Vagina (tissue), 2 donors: ENCODE results near the gene SETD5.

Experiments
- POLR2AphosphoS5 ChIP-seq, 2 donors: sonication (generic); formaldehyde crosslinking; IDR thresholded peaks; one replicate each; pipeline ENCODE4 v1.9.0; 2017; ENCODE audit warnings: antibody characterized with exemption in 2 of 2, mild to moderate bottlenecking in 2 of 2, low read depth in 1 of 2; ENCODE audit not compliant: insufficient read depth in 1 of 2
- TF ChIP-seq, protein P1 (sequence below), 3 experiments: fragments of 450-650 bp in 2 of 3; fragments of 200-600 bp in 1 of 3; sonication (generic) in 1 of 3; IDR thresholded peaks; one replicate each; pipeline ENCODE4 v1.5.1; 2017 to 2019; ENCODE audit warnings: antibody characterized with exemption in 3 of 3, mild to moderate bottlenecking in 2 of 3, moderate library complexity in 2 of 3

DNA sequence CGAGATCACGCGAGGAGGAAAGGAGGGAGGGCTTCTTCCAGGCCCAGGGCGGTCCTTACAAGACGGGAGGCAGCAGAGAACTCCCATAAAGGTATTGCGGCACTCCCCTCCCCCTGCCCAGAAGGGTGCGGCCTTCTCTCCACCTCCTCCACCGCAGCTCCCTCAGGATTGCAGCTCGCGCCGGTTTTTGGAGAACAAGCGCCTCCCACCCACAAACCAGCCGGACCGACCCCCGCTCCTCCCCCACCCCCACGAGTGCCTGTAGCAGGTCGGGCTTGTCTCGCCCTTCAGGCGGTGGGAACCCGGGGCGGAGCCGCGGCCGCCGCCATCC, 1.1 kb upstream of the SETD5 start:
- TF ChIP-seq POLR2AphosphoS5 (IDR thresholded peaks at IDR 0.05; ENCODE audit: insufficient read depth in 1 of 2, low read depth in 1 of 2), result peak in 1 of 2 donors; percentile 1
- TF ChIP-seq, protein P1, sequence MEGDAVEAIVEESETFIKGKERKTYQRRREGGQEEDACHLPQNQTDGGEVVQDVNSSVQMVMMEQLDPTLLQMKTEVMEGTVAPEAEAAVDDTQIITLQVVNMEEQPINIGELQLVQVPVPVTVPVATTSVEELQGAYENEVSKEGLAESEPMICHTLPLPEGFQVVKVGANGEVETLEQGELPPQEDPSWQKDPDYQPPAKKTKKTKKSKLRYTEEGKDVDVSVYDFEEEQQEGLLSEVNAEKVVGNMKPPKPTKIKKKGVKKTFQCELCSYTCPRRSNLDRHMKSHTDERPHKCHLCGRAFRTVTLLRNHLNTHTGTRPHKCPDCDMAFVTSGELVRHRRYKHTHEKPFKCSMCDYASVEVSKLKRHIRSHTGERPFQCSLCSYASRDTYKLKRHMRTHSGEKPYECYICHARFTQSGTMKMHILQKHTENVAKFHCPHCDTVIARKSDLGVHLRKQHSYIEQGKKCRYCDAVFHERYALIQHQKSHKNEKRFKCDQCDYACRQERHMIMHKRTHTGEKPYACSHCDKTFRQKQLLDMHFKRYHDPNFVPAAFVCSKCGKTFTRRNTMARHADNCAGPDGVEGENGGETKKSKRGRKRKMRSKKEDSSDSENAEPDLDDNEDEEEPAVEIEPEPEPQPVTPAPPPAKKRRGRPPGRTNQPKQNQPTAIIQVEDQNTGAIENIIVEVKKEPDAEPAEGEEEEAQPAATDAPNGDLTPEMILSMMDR (IDR thresholded peaks at IDR 0.05), result no peak
